WTC11 (cell line): ENCODE measurements around the gene ZNRF1. TPM values are rescaled to one million over a fixed set of nuclear protein-coding genes. Genes with fewer than 3 reads are reported as not detected.

Source experiments
- ATAC-seq: fragments of 200-7000 bp; cut with Tn5 transposase; 2 replicates; pipeline ENCODE4 v1.10.0; 2021; ENCODE audit warnings: mild to moderate bottlenecking, moderate library complexity
- CTCF ChIA-PET: fragments of 300-600 bp; sonication (Branson Sonifier 250); formaldehyde crosslinking; loops from one replicate; lab custom pipeline; 2021; ENCODE audit warnings: antibody characterized with exemption; lab: Charles Lee
- POLR2A ChIA-PET: fragments of 350-600 bp; sonication (Branson Sonifier 250); formaldehyde crosslinking; loops from one replicate; lab custom pipeline; 2021; ENCODE audit warnings: antibody characterized with exemption; lab: Charles Lee
- DNase-seq: peaks from one replicate; pipeline ENCODE4 v3.0.0; 2021; ENCODE audit warnings: low spot score
- H3K27ac Mint-ChIP-seq: 2 replicates; pipeline ENCODE4 v1.8.0; 2021; ENCODE audit warnings: mixed read lengths
- H3K27me3 Mint-ChIP-seq: 2 replicates; pipeline ENCODE4 v1.8.0; 2021; ENCODE audit warnings: low read depth, mild to moderate bottlenecking, moderate library complexity, mixed read lengths
- H3K36me3 Mint-ChIP-seq: 2 replicates; pipeline ENCODE4 v1.8.0; 2021; ENCODE audit warnings: mixed read lengths
- H3K4me1 Mint-ChIP-seq: 2 replicates; pipeline ENCODE4 v1.8.0; 2022; ENCODE audit warnings: mixed read lengths
- H3K4me3 Mint-ChIP-seq: 2 replicates; pipeline ENCODE4 v1.8.0; 2021; ENCODE audit warnings: mild to moderate bottlenecking, moderate library complexity, mixed read lengths
- H3K9me3 Mint-ChIP-seq: 2 replicates; pipeline ENCODE4 v1.8.0; 2021; ENCODE audit warnings: mixed read lengths
- AR ChIP-seq: fragments of 250-450 bp; sonication (Bioruptor Pico); IDR thresholded peaks from 2 replicates; pipeline ENCODE4 v1.9.0; 2021; ENCODE audit warnings: mild to moderate bottlenecking
- CBFB ChIP-seq: sonication (generic); formaldehyde crosslinking; IDR thresholded peaks from 2 replicates; pipeline ENCODE4 v1.8.1; 2022; ENCODE audit warnings: mild to moderate bottlenecking, low read depth, missing genetic modification reagents
- CREM ChIP-seq: sonication (generic); formaldehyde crosslinking; IDR thresholded peaks from 2 replicates; pipeline ENCODE4 v1.8.1; 2022; ENCODE audit warnings: mild to moderate bottlenecking, missing genetic modification reagents, moderate library complexity
- E2F4 ChIP-seq: sonication (generic); formaldehyde crosslinking; IDR thresholded peaks from 2 replicates; pipeline ENCODE4 v1.8.1; 2022; ENCODE audit warnings: low read depth, mild to moderate bottlenecking, moderate library complexity, missing genetic modification reagents, borderline replicate concordance
- ESRRA ChIP-seq: sonication (generic); formaldehyde crosslinking; IDR thresholded peaks from 2 replicates; pipeline ENCODE4 v1.8.1; 2022; ENCODE audit warnings: mild to moderate bottlenecking, missing genetic modification reagents, borderline replicate concordance
- FOXK1 ChIP-seq: sonication (generic); formaldehyde crosslinking; IDR thresholded peaks from 2 replicates; pipeline ENCODE4 v1.8.0; 2022; ENCODE audit warnings: mild to moderate bottlenecking, moderate library complexity, missing genetic modification reagents
- MAX ChIP-seq: sonication (generic); formaldehyde crosslinking; IDR thresholded peaks from 2 replicates; pipeline ENCODE4 v1.8.0; 2022; ENCODE audit warnings: mild to moderate bottlenecking, missing genetic modification reagents
- MXD4 ChIP-seq: fragments of 250-450 bp; sonication (Bioruptor Pico); IDR thresholded peaks from 2 replicates; pipeline ENCODE4 v1.8.0; 2021; ENCODE audit warnings: mild to moderate bottlenecking, moderate library complexity, borderline replicate concordance
- NFATC4 ChIP-seq: fragments of 250-450 bp; sonication (Bioruptor Pico); IDR thresholded peaks from 2 replicates; pipeline ENCODE4 v1.9.0; 2021; ENCODE audit warnings: mild to moderate bottlenecking
- NFE2L1 ChIP-seq: sonication (generic); formaldehyde crosslinking; IDR thresholded peaks from 2 replicates; pipeline ENCODE4 v1.8.1; 2023; ENCODE audit warnings: missing genetic modification reagents
- NR3C1 ChIP-seq: sonication (generic); formaldehyde crosslinking; conservative IDR thresholded peaks from 2 replicates; pipeline ENCODE4 v1.8.1; 2023; ENCODE audit warnings: low read depth, mild to moderate bottlenecking, missing genetic modification reagents
- SOX15 ChIP-seq: fragments of 250-450 bp; sonication (Bioruptor Pico); IDR thresholded peaks from 2 replicates; pipeline ENCODE4 v1.9.0; 2021; ENCODE audit warnings: mild to moderate bottlenecking
- TCF7 ChIP-seq: sonication (generic); formaldehyde crosslinking; IDR thresholded peaks from 2 replicates; pipeline ENCODE4 v1.8.0; 2022; ENCODE audit warnings: mild to moderate bottlenecking, low read depth, missing genetic modification reagents, moderate library complexity
- ZNF138 ChIP-seq: sonication (generic); formaldehyde crosslinking; conservative IDR thresholded peaks from 2 replicates; pipeline ENCODE4 v1.8.1; 2022; ENCODE audit warnings: mild to moderate bottlenecking, moderate library complexity, missing genetic modification reagents
- ZNF317 ChIP-seq: sonication (generic); formaldehyde crosslinking; IDR thresholded peaks from 2 replicates; pipeline ENCODE4 v1.8.1; 2023; ENCODE audit warnings: low read depth, mild to moderate bottlenecking, moderate library complexity, missing genetic modification reagents, borderline replicate concordance
- ZNF423 ChIP-seq: fragments of 250-450 bp; sonication (Bioruptor Pico); IDR thresholded peaks from 2 replicates; pipeline ENCODE4 v2.1.2; 2022; ENCODE audit warnings: mild to moderate bottlenecking, moderate library complexity
- ZNF532 ChIP-seq: fragments of 250-450 bp; sonication (Bioruptor Pico); IDR thresholded peaks from 2 replicates; pipeline ENCODE4 v1.9.0; 2021; ENCODE audit warnings: mild to moderate bottlenecking, borderline replicate concordance
- ZSCAN18 ChIP-seq: fragments of 250-450 bp; sonication (Bioruptor Pico); IDR thresholded peaks from 2 replicates; pipeline ENCODE4 v2.1.2; 2022; ENCODE audit warnings: mild to moderate bottlenecking, moderate library complexity
- total RNA-seq: library from RNA; stranded (reverse); gene quantifications from 3 replicates; pipeline ENCODE4 v1.2.3, GENCODE V29; 2021

Gene ZNRF1
- total RNA-seq, 1 experiment from 2014 or later = 47.6 TPM

- Mint-ChIP-seq H3K27me3 (no peaks in the 10 kb centered on the region), H3K9me3 (no peaks in the 10 kb centered on the region), H3K4me3 (no peak overlapping the region), H3K36me3 (0 out of 2 replicates have a peak, but pooled peaks cover 2% of the 10 kb centered on the region), H3K4me1 (peaks cover 53% of the 10 kb centered on the region), H3K27ac (peak overlapping the region; percentile 82; the same call in 1 of the 2 replicates)
- no peak for TF ChIP-seq ESRRA (CRISPR knock-in tag)
- no peak for TF ChIP-seq CBFB (CRISPR knock-in tag)
- no peak for TF ChIP-seq SOX15 (CRISPR knock-in tag)
- TF ChIP-seq MAX = no peak
- no peak for TF ChIP-seq TCF7
- no peak for TF ChIP-seq ZNF317
- no peak for ATAC-seq
- no peak for DNase-seq
- CTCF ChIA-PET = interaction anchor here (0.6 to 5.7 kb wide), 13 partner anchors 11 to 335 kb away, joined by 3 to 158 read pairs (median 13); partner anchors contain the start of genes FA2H, WDR59 and ZNRF1
- POLR2A ChIA-PET = no interaction called here
Observed at GRCh38 chr16:75109732-75110243, 111.0 kb downstream of the ZNRF1 start.

GRCh38 chr16:75110637-75111513 is 112.1 kb downstream of the ZNRF1 start:
- peak; percentile 72 for ATAC-seq
- ChIA-PET CTCF (interaction anchor here (0.5 to 5.7 kb wide), 64 partner anchors 10 to 415 kb away, joined by 3 to 158 read pairs (median 5); partner anchors contain the start of genes FA2H, WDR59 and ZNRF1), POLR2A (interaction anchor here (2.3 to 2.8 kb wide), 2 partner anchors 112 to 126 kb away, joined by 16 to 18 read pairs; partner anchors contain the start of genes WDR59 and ZNRF1)
- H3K9me3 Mint-ChIP-seq = no peaks in the 10 kb centered on the region
- H3K27me3 Mint-ChIP-seq = no peaks in the 10 kb centered on the region
- H3K4me3 Mint-ChIP-seq = peak overlapping the region; percentile 27
- H3K4me1 Mint-ChIP-seq = peaks cover 53% of the 10 kb centered on the region
- peak overlapping the region; percentile 38 for H3K27ac Mint-ChIP-seq
- 0 out of 2 replicates have a peak, but pooled peaks cover 2% of the 10 kb centered on the region for H3K36me3 Mint-ChIP-seq
- peak; percentile 90 for DNase-seq
- no peak for TF ChIP-seq ZNF423
- no peak for TF ChIP-seq NR3C1 (CRISPR knock-in tag)
- TF ChIP-seq NFE2L1 = 0 out of 2 replicates have a peak, but pooled peaks have one; percentile 12
- TF ChIP-seq ZNF138 (CRISPR knock-in tag) = no peak
- TF ChIP-seq ZSCAN18 (CRISPR knock-in tag) = no peak
- TF ChIP-seq ESRRA (CRISPR knock-in tag) = no peak
- TF ChIP-seq MXD4 (CRISPR knock-in tag) = no peak
- no peak for TF ChIP-seq CREM (CRISPR knock-in tag)
- no peak for TF ChIP-seq E2F4 (CRISPR knock-in tag)
- no peak for TF ChIP-seq FOXK1
- no peak for TF ChIP-seq TCF7
- TF ChIP-seq NFATC4 (CRISPR knock-in tag) = no peak
- TF ChIP-seq AR (CRISPR knock-in tag) = no peak
- no peak for TF ChIP-seq ZNF532
